ENCODE measurements around the gene SYTL3.

SYTL3 gene

DNA sequence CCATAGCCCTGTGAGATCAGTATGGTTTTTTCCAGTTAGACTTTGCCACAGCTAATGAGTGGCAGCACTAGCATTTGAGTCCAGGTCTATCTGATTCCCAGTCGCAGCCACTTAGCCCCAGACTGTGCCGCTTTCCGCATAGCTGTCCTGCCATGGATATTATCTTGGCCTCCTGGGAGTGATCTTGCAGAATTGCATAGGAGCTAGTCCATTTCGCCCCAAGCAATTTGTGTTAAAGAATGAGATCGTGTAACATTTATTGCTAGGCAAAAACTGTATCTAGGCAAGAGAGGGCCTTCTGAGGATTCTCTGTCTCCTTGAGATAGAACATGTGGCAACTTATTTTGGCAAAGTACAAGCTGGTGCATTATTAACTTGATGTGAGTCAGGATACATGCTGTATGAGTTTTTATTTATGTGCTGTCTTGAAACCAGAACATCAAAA is 95.2 kb downstream of the SYTL3 start:
- Histone ChIP-seq H3K4ac (ENCODE audit: low read depth, low read length) (no peak overlapping the region), H3K79me2 (ENCODE audit: control insufficient read depth, insufficient read depth, low read length, poor library complexity) (no peaks in the 10 kb centered on the region), H2BK12ac (ENCODE audit: low read length) (no peak overlapping the region), H3K79me1 (ENCODE audit: low read length) (peaks cover 12% of the 10 kb centered on the region), H3K14ac (ENCODE audit: low read length) (no peak overlapping the region), H3K27me3 (ENCODE audit: insufficient read depth, low read length) (no peaks in the 10 kb centered on the region), H4K12ac (ENCODE audit: low read depth, low read length) (no peak overlapping the region), H3K9me3 (ENCODE audit: insufficient read depth, low read depth, low read length) (no peaks in the 10 kb centered on the region), H3K18ac (ENCODE audit: low read length) (no peak overlapping the region), H2AK5ac (ENCODE audit: low read length) (no peak overlapping the region), H3K36me3 (ENCODE audit: control insufficient read depth in 1 of 2, insufficient read depth in 2 of 2, low read length in 2 of 2) (no peaks in the 10 kb centered on the region), H2BK120ac (ENCODE audit: insufficient read depth, low read length, poor library complexity) (no peak overlapping the region), H4K8ac (ENCODE audit: low read depth, low read length) (no peak overlapping the region), H2AFZ (ENCODE audit: insufficient read depth, low read length, poor library complexity) (no peak overlapping the region), H3K23ac (ENCODE audit: low read length) (no peak overlapping the region), H3K4me3 (ENCODE audit: low read depth, low read length) (no peak overlapping the region), H2BK5ac (ENCODE audit: low read depth, low read length, poor library complexity) (no peak overlapping the region), H3K9ac (ENCODE audit: low read length) (no peak overlapping the region), H3K4me2 (ENCODE audit: low read length) (no peak overlapping the region), H4K91ac (ENCODE audit: low read depth, low read length) (no peak overlapping the region), H3K27ac (ENCODE audit: low read depth, low read length) (peak overlapping the region; percentile 16), H3K4me1 (ENCODE audit: control insufficient read depth in 1 of 2, insufficient read depth in 2 of 2, low read length in 2 of 2) (peaks cover 9 to 10% of the 10 kb centered on the region in 2 experiments)
- WGBS (ENCODE audit: extremely low coverage, insufficient coverage, insufficient read length), result no CpG with 5 or more reads among the region's 5 CpGs
- DNase-seq, result peak; percentile 93 to 99

- Histone ChIP-seq H3K4ac (ENCODE audit: low read depth, low read length) (no peak overlapping the region), H3K23ac (ENCODE audit: low read length) (no peak overlapping the region), H3K36me3 (ENCODE audit: control insufficient read depth in 1 of 2, insufficient read depth in 2 of 2, low read length in 2 of 2) (no peaks in the 10 kb centered on the region), H3K27me3 (ENCODE audit: insufficient read depth, low read length) (no peaks in the 10 kb centered on the region), H2AFZ (ENCODE audit: insufficient read depth, low read length, poor library complexity) (no peak overlapping the region), H2AK5ac (ENCODE audit: low read length) (peak overlapping the region; percentile 88), H2BK120ac (ENCODE audit: insufficient read depth, low read length, poor library complexity) (peak overlapping the region; percentile 77), H3K79me2 (ENCODE audit: control insufficient read depth, insufficient read depth, low read length, poor library complexity) (peaks cover 2% of the 10 kb centered on the region), H3K4me1 (ENCODE audit: control insufficient read depth in 1 of 2, insufficient read depth in 2 of 2, low read length in 2 of 2) (peaks cover 11 to 14% of the 10 kb centered on the region in 2 experiments), H3K18ac (ENCODE audit: low read length) (no peak overlapping the region), H2BK5ac (ENCODE audit: low read depth, low read length, poor library complexity) (peak overlapping the region; percentile 4), H2BK12ac (ENCODE audit: low read length) (peak overlapping the region; percentile 63), H4K12ac (ENCODE audit: low read depth, low read length) (no peak overlapping the region), H3K4me2 (ENCODE audit: low read length) (no peak overlapping the region), H3K4me3 (ENCODE audit: low read depth, low read length) (no peak overlapping the region), H4K8ac (ENCODE audit: low read depth, low read length) (no peak overlapping the region), H3K79me1 (ENCODE audit: low read length) (peaks cover 8% of the 10 kb centered on the region), H3K14ac (ENCODE audit: low read length) (peak overlapping the region; percentile 27), H3K27ac (ENCODE audit: low read depth, low read length) (no peak overlapping the region), H3K9ac (ENCODE audit: low read length) (no peak overlapping the region), H3K9me3 (ENCODE audit: insufficient read depth, low read depth, low read length) (no peaks in the 10 kb centered on the region), H4K91ac (ENCODE audit: low read depth, low read length) (peak overlapping the region; percentile 60)
- no peak for DNase-seq
- WGBS (ENCODE audit: extremely low coverage, insufficient coverage, insufficient read length), result no CpG with 5 or more reads among the region's 9 CpGs
These were observed 101.4 kb downstream of the SYTL3 start for GRCh38 chr6:158751224-158751623.

DNA sequence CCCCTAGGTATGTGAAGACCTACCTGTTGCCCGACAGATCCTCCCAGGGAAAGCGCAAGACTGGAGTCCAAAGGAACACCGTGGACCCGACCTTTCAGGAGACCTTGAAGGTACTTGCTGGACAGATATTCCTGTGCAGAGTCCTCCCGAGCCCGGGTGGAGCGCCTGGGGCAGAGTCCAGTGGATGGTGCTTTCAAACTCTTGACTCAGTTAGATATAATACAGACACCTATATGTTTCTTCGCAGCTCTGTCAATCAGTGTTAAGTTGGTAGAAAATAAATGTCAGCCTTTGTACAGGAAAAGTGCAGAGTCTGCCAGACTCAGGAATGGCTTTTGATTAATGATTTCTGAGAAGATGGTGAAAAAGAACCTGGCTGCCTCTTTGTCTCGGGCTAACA is 102.1 kb downstream of the SYTL3 start:
- Histone ChIP-seq H3K9me3 (ENCODE audit: insufficient read depth, low read depth, low read length) (no peaks in the 10 kb centered on the region), H4K12ac (ENCODE audit: low read depth, low read length) (no peak overlapping the region), H3K27ac (ENCODE audit: low read depth, low read length) (peak overlapping the region; percentile 33), H3K4me3 (ENCODE audit: low read depth, low read length) (no peak overlapping the region), H2BK5ac (ENCODE audit: low read depth, low read length, poor library complexity) (no peak overlapping the region), H2BK12ac (ENCODE audit: low read length) (no peak overlapping the region), H3K36me3 (ENCODE audit: control insufficient read depth in 1 of 2, insufficient read depth in 2 of 2, low read length in 2 of 2) (no peaks in the 10 kb centered on the region), H3K23ac (ENCODE audit: low read length) (no peak overlapping the region), H2BK120ac (ENCODE audit: insufficient read depth, low read length, poor library complexity) (no peak overlapping the region), H3K14ac (ENCODE audit: low read length) (no peak overlapping the region), H2AK5ac (ENCODE audit: low read length) (no peak overlapping the region), H4K8ac (ENCODE audit: low read depth, low read length) (no peak overlapping the region), H3K79me2 (ENCODE audit: control insufficient read depth, insufficient read depth, low read length, poor library complexity) (peaks cover 2% of the 10 kb centered on the region), H2AFZ (ENCODE audit: insufficient read depth, low read length, poor library complexity) (no peak overlapping the region), H3K9ac (ENCODE audit: low read length) (no peak overlapping the region), H3K27me3 (ENCODE audit: insufficient read depth, low read length) (no peaks in the 10 kb centered on the region), H3K18ac (ENCODE audit: low read length) (no peak overlapping the region), H3K4ac (ENCODE audit: low read depth, low read length) (no peak overlapping the region), H3K4me2 (ENCODE audit: low read length) (no peak overlapping the region), H3K4me1 (ENCODE audit: control insufficient read depth in 1 of 2, insufficient read depth in 2 of 2, low read length in 2 of 2) (peaks cover 11 to 14% of the 10 kb centered on the region in 2 experiments), H4K91ac (ENCODE audit: low read depth, low read length) (peak overlapping the region; percentile 60), H3K79me1 (ENCODE audit: low read length) (peaks cover 8% of the 10 kb centered on the region)
- WGBS (ENCODE audit: extremely low coverage, insufficient coverage, insufficient read length), result no CpG with 5 or more reads among the region's 9 CpGs
- no peak for DNase-seq

DNA sequence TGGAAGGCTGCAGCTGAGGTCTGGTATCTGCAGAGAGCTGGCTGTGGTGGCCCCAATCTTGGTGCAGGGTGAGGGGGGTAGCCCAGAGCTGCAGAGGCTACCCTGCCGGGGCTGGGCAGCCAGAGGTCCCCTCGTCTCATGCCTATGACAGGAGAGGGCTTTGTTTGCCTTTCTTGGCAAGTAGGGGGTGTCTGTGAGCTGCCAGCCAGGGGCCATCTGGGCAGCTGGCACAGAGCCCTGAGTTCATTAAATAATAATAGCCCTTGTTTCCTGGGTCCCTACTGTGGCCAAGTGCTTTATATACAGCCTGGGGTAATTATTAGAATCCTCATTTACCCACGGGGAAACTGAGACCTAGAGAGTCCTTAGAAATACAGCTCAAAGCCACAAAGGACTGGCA is 102.8 kb downstream of the SYTL3 start:
- peak overlapping the region; percentile 38 for H3K14ac ChIP-seq (ENCODE audit: low read length)
- no peak overlapping the region for H4K12ac ChIP-seq (ENCODE audit: low read depth, low read length)
- H3K23ac ChIP-seq (ENCODE audit: low read length), result no peak overlapping the region
- no peak overlapping the region for H3K27ac ChIP-seq (ENCODE audit: low read depth, low read length)
- peak overlapping the region; percentile 21 for H2BK12ac ChIP-seq (ENCODE audit: low read length)
- H3K18ac ChIP-seq (ENCODE audit: low read length), result peak overlapping the region; percentile 42
- H4K91ac ChIP-seq (ENCODE audit: low read depth, low read length), result peak overlapping the region; percentile 89
- peaks cover 2% of the 10 kb centered on the region for H3K79me2 ChIP-seq (ENCODE audit: control insufficient read depth, insufficient read depth, low read length, poor library complexity)
- H3K27me3 ChIP-seq (ENCODE audit: insufficient read depth, low read length), result no peaks in the 10 kb centered on the region
- H3K4me1 ChIP-seq (ENCODE audit: control insufficient read depth in 1 of 2, insufficient read depth in 2 of 2, low read length in 2 of 2), result peaks cover 11 to 16% of the 10 kb centered on the region in 2 experiments
- WGBS (ENCODE audit: extremely low coverage, insufficient coverage, insufficient read length), result no CpG with 5 or more reads among the region's 3 CpGs
- H3K4me3 ChIP-seq (ENCODE audit: low read depth, low read length), result no peak overlapping the region
- peak overlapping the region; percentile 49 for H2AK5ac ChIP-seq (ENCODE audit: low read length)
- H3K9ac ChIP-seq (ENCODE audit: low read length), result no peak overlapping the region
- peak overlapping the region; percentile 25 for H2BK5ac ChIP-seq (ENCODE audit: low read depth, low read length, poor library complexity)
- no peaks in the 10 kb centered on the region for H3K36me3 ChIP-seq (ENCODE audit: control insufficient read depth in 1 of 2, insufficient read depth in 2 of 2, low read length in 2 of 2)
- no peaks in the 10 kb centered on the region for H3K9me3 ChIP-seq (ENCODE audit: insufficient read depth, low read depth, low read length)
- H3K4me2 ChIP-seq (ENCODE audit: low read length), result no peak overlapping the region
- H3K4ac ChIP-seq (ENCODE audit: low read depth, low read length), result peak overlapping the region; percentile 16
- H3K79me1 ChIP-seq (ENCODE audit: low read length), result peaks cover 8% of the 10 kb centered on the region
- peak overlapping the region; percentile 39 for H2BK120ac ChIP-seq (ENCODE audit: insufficient read depth, low read length, poor library complexity)
- peak overlapping the region; percentile 51 for H4K8ac ChIP-seq (ENCODE audit: low read depth, low read length)
- H2AFZ ChIP-seq (ENCODE audit: insufficient read depth, low read length, poor library complexity), result no peak overlapping the region
- no peak for DNase-seq

Data from trophoblast cell (in vitro differentiated cells and primary cell).